Activated T-helper 17 cell treated with anti-CD3 and anti-CD28 coated beads, Interleukin-2, amount 50 U/mL, for 72 hours (primary cell): ENCODE data around the gene STX16. TPM values are rescaled to one million over a fixed set of nuclear protein-coding genes. Genes with fewer than 3 reads are reported as not detected.
"Not testable (repeated sequence)": the region's sequence is repeated elsewhere in the genome, so short reads cannot be mapped to it uniquely, and the experiment has no call there.

Source experiments
- ATAC-seq: fragments of 150-1000 bp; cut with Tn5 transposase; replicated peaks from 2 replicates; pipeline ENCODE4 v1.10.0; 2021; ENCODE audit warnings: mild to moderate bottlenecking, moderate library complexity
- H3K27ac Mint-ChIP-seq: one replicate; pipeline ENCODE4 v1.8.0; 2022; ENCODE audit warnings: mixed read lengths
- H3K27me3 Mint-ChIP-seq: one replicate; pipeline ENCODE4 v1.8.0; 2022; ENCODE audit warnings: mixed read lengths
- H3K36me3 Mint-ChIP-seq: one replicate; pipeline ENCODE4 v1.8.0; 2022; ENCODE audit warnings: low read depth, mild to moderate bottlenecking, mixed read lengths
- H3K4me1 Mint-ChIP-seq: one replicate; pipeline ENCODE4 v1.8.0; 2022; ENCODE audit warnings: mixed read lengths
- H3K4me3 Mint-ChIP-seq: one replicate; pipeline ENCODE4 v1.8.0; 2022; ENCODE audit warnings: mild to moderate bottlenecking, mixed read lengths
- H3K9me3 Mint-ChIP-seq: one replicate; pipeline ENCODE4 v1.8.0; 2022; ENCODE audit warnings: mixed read lengths
- total RNA-seq, 2 donors: library from RNA; stranded (reverse); gene quantifications; one replicate each; pipeline ENCODE4 v1.2.3, GENCODE V29; 2022

STX16 gene
- total RNA-seq, 2 donors from 2014 or later, result 95.3 to 130 TPM

GRCh38 chr20:58726156-58726555 lies 75.1 kb downstream of the STX16 start:
- H3K4me3 Mint-ChIP-seq, H3K4me1 Mint-ChIP-seq, ATAC-seq, H3K27ac Mint-ChIP-seq, H3K9me3 Mint-ChIP-seq, H3K36me3 Mint-ChIP-seq: not testable (repeated sequence)
- peaks cover 44% of the 10 kb centered on the region for H3K27me3 Mint-ChIP-seq

Other genes with a start within 250 kb of the STX16 start
- gene APCDD1L, start 135.9 kb upstream of the STX16 start, total RNA-seq, result not detected
- 10 to 100 TPM; 19.1 to 23.0 TPM for gene NPEPL1, start 41.5 kb downstream of the STX16 start, total RNA-seq
- 1 to 10 TPM; 1.0 to 1.3 TPM for gene GNAS-AS1, start 199.6 kb downstream of the STX16 start, total RNA-seq
- gene GNAS, start 201.4 kb downstream of the STX16 start, total RNA-seq, result 100 to 1,000 TPM; 412 to 688 TPM